AG04450 (cell line): ENCODE measurements around the gene MORN1. TPM values are rescaled to one million over a fixed set of nuclear protein-coding genes. Genes with fewer than 3 reads are reported as not detected.

Experiments
- CTCF ChIA-PET: fragments of 300-600, 350-600 bp; formaldehyde crosslinking; extraction: SDS; loops from one replicate; lab custom pipeline; 2022; ENCODE audit warnings: antibody characterized with exemption, inconsistent platforms; lab: Charles Lee
- POLR2A ChIA-PET: fragments of 350-600 bp; formaldehyde crosslinking; extraction: SDS; loops from one replicate; lab custom pipeline; 2021; ENCODE audit warnings: antibody characterized with exemption, inconsistent platforms; lab: Yijun Ruan, JAX
- DNase-seq: peaks from one replicate; pipeline ENCODE4 v3.0.0-alpha.2; 2011; ENCODE audit warnings: low read depth, low spot score
- H3K27ac ChIP-seq: one replicate; pipeline ENCODE4 v1.5.1; 2012; ENCODE audit warnings: low read depth, low read length, control low read depth
- H3K27me3 ChIP-seq: one replicate; pipeline ENCODE4 v1.6.0; 2012; ENCODE audit warnings: low read length; ENCODE audit not compliant: control insufficient read depth, insufficient read depth
- H3K4me3 ChIP-seq: 2 replicates; pipeline ENCODE4 v1.5.1; 2011; ENCODE audit warnings: mild to moderate bottlenecking, low read depth, low read length, control low read depth
- H3K9me3 ChIP-seq: 2 replicates; pipeline ENCODE4 v1.5.1; 2012; ENCODE audit warnings: low read length; ENCODE audit not compliant: control insufficient read depth, insufficient read depth
- CTCF ChIP-seq: IDR thresholded peaks from 2 replicates; pipeline ENCODE4 v1.5.1; 2011; ENCODE audit warnings: low read depth, low read length, control low read depth, inconsistent platforms
- polyA plus RNA-seq: library from polyadenylated mRNA; depleted of rRNA; stranded (reverse); fragments of >200 nt; gene quantifications from 2 replicates; pipeline ENCODE4 v1.2.3, GENCODE V29; 2011

Gene MORN1
- polyA plus RNA-seq, 1 experiment: 3.6 TPM

- TF ChIP-seq CTCF: no peak
- Histone ChIP-seq H3K9me3 (peaks cover 5% of the 10 kb centered on the region; the same call in 1 of the 2 replicates), H3K4me3 (peak overlapping the region; percentile 53; the same call in 1 of the 2 replicates), H3K27me3 (no peaks in the 10 kb centered on the region), H3K27ac (peak overlapping the region; percentile 98)
- DNase-seq: no peak
- CTCF ChIA-PET: interaction anchor here (0.6 to 1.4 kb wide), 4 partner anchors 23 to 331 kb away, joined by 3 read pairs; no protein-coding TSS in a partner anchor
- POLR2A ChIA-PET: interaction anchor here (1.3 kb wide), 1 partner anchor 62 kb away, joined by 4 read pairs; no protein-coding TSS in a partner anchor
Observed at GRCh38 chr1:2291577-2291976, 99.8 kb downstream of the MORN1 start.

DNA sequence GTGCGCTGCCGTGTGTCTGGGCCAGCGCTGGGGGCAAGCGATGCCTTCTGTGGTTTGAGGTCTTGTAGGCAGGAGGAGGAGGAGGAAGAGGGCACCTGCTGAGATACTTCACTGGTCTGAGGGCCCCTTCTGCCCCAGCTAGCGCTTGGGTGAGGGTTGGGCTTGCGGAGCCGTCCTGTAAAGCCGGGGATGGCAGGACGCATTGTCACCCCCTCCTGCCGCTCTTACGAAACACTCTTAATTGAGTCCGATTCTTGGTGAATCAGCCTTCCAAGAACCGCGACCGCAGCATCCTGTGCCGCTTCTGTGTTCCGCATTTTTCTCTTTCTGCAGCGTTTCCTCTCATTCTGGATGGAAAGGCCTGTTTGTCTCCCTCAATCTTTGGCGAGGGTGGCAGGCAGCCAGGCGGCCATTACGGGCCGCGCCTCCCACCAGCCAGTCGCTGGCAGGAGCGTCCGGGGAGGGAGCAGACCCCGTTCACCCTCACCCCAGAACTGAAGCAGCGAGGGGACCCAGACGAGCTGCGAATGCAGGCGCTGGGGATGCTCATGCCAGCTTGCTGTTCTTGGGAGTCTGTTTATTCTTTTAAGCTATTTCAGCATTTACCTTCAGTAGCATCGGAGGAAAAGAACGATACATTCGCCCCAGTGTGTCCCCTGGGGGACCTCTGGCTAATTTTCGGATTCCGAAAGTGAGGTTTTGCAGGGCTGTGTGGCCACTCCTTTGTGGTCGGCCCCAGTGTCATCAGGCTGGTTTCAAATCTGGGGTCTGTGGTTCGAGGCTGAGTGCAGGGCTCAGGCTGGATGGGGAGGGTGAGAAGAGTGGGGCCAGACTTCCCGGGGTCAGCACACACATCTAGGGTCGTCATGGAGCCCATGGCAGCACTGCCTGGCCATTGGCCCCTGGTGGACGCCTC, 100.5 kb downstream of the MORN1 start:
- peaks cover 5% of the 10 kb centered on the region; the same call in 1 of the 2 replicates for H3K9me3 ChIP-seq
- peak; percentile 92 for DNase-seq
- H3K4me3 ChIP-seq: peak overlapping the region; percentile 53
- peak overlapping the region; percentile 98 for H3K27ac ChIP-seq
- POLR2A ChIA-PET: interaction anchor here (1.3 kb wide), 1 partner anchor 62 kb away, joined by 4 read pairs; no protein-coding TSS in a partner anchor
- H3K27me3 ChIP-seq: no peaks in the 10 kb centered on the region
- TF ChIP-seq CTCF: no peak
- CTCF ChIA-PET: interaction anchor here (1.4 kb wide), 1 partner anchor 25 kb away, joined by 3 read pairs; no protein-coding TSS in a partner anchor

- no peak for TF ChIP-seq CTCF
- H3K9me3 ChIP-seq: peaks cover 5% of the 10 kb centered on the region; the same call in 1 of the 2 replicates
- no peaks in the 10 kb centered on the region for H3K27me3 ChIP-seq
- ChIA-PET CTCF (no interaction called here), POLR2A (no interaction called here)
- no peak for DNase-seq
- peak overlapping the region; percentile 98 for H3K27ac ChIP-seq
- 0 out of 2 replicates have a peak overlapping the region, but pooled peaks have one; percentile 22 for H3K4me3 ChIP-seq
Observed at GRCh38 chr1:2290171-2290578, 101.2 kb downstream of the MORN1 start.

DNA sequence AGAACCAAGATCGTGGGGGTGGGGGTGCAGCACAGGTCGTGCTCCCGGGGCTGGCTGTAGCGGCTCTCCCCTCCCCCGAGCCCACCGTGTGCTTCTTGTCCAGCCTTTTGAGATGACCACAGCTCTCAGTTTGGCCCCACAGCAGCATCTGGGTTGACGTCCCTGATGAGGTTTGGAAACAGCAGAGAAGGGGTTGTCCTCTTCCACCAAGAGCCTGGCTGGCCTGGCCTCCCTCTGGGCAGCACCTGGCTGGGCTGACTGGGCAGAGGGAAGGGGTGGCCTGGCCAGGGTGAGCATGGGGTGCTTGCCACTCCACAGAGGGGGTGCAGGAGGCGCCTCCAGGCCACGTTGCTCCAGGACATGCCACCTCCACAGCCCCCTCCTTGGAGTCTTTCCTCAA, 101.7 kb downstream of the MORN1 start:
- DNase-seq: no peak
- TF ChIP-seq CTCF: no peak
- Histone ChIP-seq H3K27ac (peak overlapping the region; percentile 98), H3K9me3 (peaks cover 5% of the 10 kb centered on the region; the same call in 1 of the 2 replicates), H3K27me3 (no peaks in the 10 kb centered on the region), H3K4me3 (no peak overlapping the region)
- ChIA-PET CTCF (no interaction called here), POLR2A (no interaction called here)
